Uterine smooth muscle cell (primary cell): ENCODE measurements around the gene MYO5C. TPM values are rescaled to one million over a fixed set of nuclear protein-coding genes. Genes with fewer than 3 reads are reported as not detected.

Experiments used
- total RNA-seq: library from RNA; depleted of rRNA; stranded (reverse); fragments of >200 nt; gene quantifications from 2 replicates; pipeline ENCODE4 v1.2.3, GENCODE V29; 2014

Gene MYO5C, protein sequence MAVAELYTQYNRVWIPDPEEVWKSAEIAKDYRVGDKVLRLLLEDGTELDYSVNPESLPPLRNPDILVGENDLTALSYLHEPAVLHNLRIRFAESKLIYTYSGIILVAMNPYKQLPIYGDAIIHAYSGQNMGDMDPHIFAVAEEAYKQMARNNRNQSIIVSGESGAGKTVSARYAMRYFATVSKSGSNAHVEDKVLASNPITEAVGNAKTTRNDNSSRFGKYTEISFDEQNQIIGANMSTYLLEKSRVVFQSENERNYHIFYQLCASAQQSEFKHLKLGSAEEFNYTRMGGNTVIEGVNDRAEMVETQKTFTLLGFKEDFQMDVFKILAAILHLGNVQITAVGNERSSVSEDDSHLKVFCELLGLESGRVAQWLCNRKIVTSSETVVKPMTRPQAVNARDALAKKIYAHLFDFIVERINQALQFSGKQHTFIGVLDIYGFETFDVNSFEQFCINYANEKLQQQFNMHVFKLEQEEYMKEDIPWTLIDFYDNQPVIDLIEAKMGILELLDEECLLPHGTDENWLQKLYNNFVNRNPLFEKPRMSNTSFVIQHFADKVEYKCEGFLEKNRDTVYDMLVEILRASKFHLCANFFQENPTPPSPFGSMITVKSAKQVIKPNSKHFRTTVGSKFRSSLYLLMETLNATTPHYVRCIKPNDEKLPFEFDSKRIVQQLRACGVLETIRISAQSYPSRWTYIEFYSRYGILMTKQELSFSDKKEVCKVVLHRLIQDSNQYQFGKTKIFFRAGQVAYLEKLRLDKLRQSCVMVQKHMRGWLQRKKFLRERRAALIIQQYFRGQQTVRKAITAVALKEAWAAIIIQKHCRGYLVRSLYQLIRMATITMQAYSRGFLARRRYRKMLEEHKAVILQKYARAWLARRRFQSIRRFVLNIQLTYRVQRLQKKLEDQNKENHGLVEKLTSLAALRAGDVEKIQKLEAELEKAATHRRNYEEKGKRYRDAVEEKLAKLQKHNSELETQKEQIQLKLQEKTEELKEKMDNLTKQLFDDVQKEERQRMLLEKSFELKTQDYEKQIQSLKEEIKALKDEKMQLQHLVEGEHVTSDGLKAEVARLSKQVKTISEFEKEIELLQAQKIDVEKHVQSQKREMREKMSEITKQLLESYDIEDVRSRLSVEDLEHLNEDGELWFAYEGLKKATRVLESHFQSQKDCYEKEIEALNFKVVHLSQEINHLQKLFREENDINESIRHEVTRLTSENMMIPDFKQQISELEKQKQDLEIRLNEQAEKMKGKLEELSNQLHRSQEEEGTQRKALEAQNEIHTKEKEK (N-terminal part only)
- total RNA-seq = under 0.01 and 0.22 TPM in 2 replicates

DNA sequence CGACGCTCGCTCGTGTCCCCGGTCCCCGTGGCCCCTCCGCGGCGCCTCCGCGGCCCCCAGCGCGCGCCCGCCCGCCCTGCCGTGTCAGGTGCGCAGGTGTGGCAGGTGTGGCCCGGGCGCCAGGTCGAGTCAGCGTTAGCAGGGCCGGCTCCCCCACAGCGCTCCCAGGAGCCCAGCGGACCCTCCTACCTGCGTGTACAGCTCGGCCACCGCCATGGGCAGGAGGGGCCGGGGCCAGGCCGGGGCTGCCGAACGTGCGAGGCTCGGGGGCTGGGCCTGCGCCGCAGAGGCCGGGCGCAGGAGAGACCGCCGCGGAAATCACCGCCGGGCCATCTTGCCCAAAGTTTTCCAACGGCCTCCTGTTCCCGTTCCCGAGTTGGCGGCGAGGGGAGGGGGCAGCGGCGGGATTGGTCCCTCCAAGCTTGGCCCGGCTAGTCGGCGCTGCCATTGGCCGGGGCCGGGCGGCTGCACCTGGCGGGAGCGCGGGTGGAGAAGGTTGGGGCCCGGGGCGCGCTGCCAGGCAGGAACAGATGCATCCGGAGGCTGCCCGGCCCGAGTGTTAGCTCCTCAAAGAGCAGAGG lies at the start of gene MYO5C:
Gene MYO5C (minus strand): TSS at position 384 of the 581 bp plus-strand sequence. CDS start 168 bp downstream, at position 216.

DNA sequence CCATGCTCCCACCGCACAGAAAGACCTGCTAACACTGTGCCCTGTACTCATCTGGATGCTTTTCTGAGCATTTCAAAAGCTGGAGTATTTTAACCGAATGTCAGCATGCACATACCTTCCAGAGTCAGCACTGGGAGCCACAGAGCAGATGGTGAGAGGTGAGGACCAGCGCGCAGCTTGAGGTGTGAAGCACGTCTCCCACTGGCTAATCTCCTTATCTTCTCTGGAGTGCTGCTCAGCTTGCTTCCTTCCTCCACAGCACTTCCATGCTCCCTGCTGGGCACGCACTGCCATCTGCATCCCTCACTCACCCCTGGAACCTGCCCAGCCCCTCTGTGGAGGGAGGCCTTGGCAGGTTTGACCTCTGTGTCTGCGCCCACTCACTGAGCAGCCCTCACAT lies 104.4 kb downstream of the MYO5C start, which contains the start of gene GNB5:
Gene GNB5 (minus strand): TSS at position 186 of the 400 bp plus-strand sequence. CDS start 6,716 bp downstream, outside the sequence.

Other genes with a start within 250 kb of the MYO5C start
- gene BCL2L10, start 183.0 kb downstream of the MYO5C start, total RNA-seq = 0.37 TPM in 1 of 2 replicates, not detected in the other
- 42.4 and 45.4 TPM in 2 replicates for gene GNB5, start 104.4 kb downstream of the MYO5C start, total RNA-seq
- gene MYO5A, start 233.1 kb upstream of the MYO5C start, total RNA-seq = 70.7 and 99.6 TPM in 2 replicates